Endothelial cell of umbilical vein (primary cell): ENCODE data around the gene EEF1B2. TPM values are rescaled to one million over a fixed set of nuclear protein-coding genes. Genes with fewer than 3 reads are reported as not detected.
A peak's percentile ranks its signal among the peaks of the same experiment; 100 is the strongest.
"Not testable (repeated sequence)": the region's sequence is repeated elsewhere in the genome, so short reads cannot be mapped to it uniquely, and the experiment has no call there.

ENCODE experiments used
- BruUV-seq: library from RNA; stranded (reverse); fragments of 400-500 nt; replicated peaks from 2 replicates; lab custom pipeline; 2021; lab: Mats Ljungman, UMichigan
- CTCF ChIA-PET: fragments of 300-600, 350-600 bp; sonication (Branson Sonifier 250); formaldehyde crosslinking; loops from one replicate; lab custom pipeline; 2021; ENCODE audit warnings: antibody characterized with exemption, inconsistent platforms; lab: Charles Lee
- POLR2A ChIA-PET: fragments of 300-600, 350-600 bp; sonication (Branson Sonifier 250); formaldehyde crosslinking; loops from one replicate; lab custom pipeline; 2021; ENCODE audit warnings: antibody characterized with exemption, inconsistent platforms; lab: Charles Lee
- DNase-seq: peaks from one replicate; pipeline ENCODE4 v3.0.0-alpha.2; 2011; ENCODE audit warnings: low read depth, low spot score
- FAIRE-seq: peaks from 2 replicates; lab custom pipeline; 2011; peaks lifted over from hg19 to GRCh38; lab: Jason Lieb, UNC
- H2AFZ ChIP-seq: 2 replicates; pipeline ENCODE4 v1.6.0; 2012; ENCODE audit warnings: low read depth, low read length, control low read depth, inconsistent platforms
- H3K27ac ChIP-seq: 2 replicates; pipeline ENCODE4 v1.5.1; 2011; ENCODE audit warnings: low read depth, mild to moderate bottlenecking, control low read depth, low read length, moderate library complexity; ENCODE audit not compliant: insufficient read depth
- H3K27me3 ChIP-seq, 2 experiments: 2 replicates each; pipeline versions ENCODE4 v1.6.0 to v1.6.1; 2011; ENCODE audit warnings: low read length in 2 of 2, mixed read lengths in 1 of 2; ENCODE audit not compliant: control insufficient read depth in 2 of 2, insufficient read depth in 2 of 2
- H3K36me3 ChIP-seq, 2 experiments: 2 replicates in 1 of 2; 3 replicates in 1 of 2; pipeline ENCODE4 v1.5.1; 2011; ENCODE audit warnings: low read length in 2 of 2, mild to moderate bottlenecking in 1 of 2, moderate library complexity in 1 of 2; ENCODE audit not compliant: control insufficient read depth in 2 of 2, insufficient read depth in 2 of 2; ENCODE audit errors: extremely low read depth in 1 of 2
- H3K4me1 ChIP-seq: 3 replicates; pipeline ENCODE4 v1.5.1; 2011; ENCODE audit warnings: mild to moderate bottlenecking, low read length; ENCODE audit not compliant: control insufficient read depth, insufficient read depth; ENCODE audit errors: extremely low read depth
- H3K4me2 ChIP-seq: 2 replicates; pipeline ENCODE4 v1.6.1; 2011; ENCODE audit warnings: low read length, control low read depth, mixed read lengths; ENCODE audit not compliant: insufficient read depth
- H3K4me3 ChIP-seq, 3 experiments: fragments of 200-600 bp in 1 of 3; sonication (generic), shearing (Covaris generic) in 1 of 3; replicated peaks in 1 of 3; 2 replicates each; pipeline ENCODE4 v1.5.1; 2011 to 2016; ENCODE audit warnings: control low read depth in 3 of 3, low read length in 3 of 3, mild to moderate bottlenecking in 2 of 3, inconsistent platforms in 1 of 3, low read depth in 1 of 3, moderate library complexity in 1 of 3; ENCODE audit not compliant: insufficient read depth in 1 of 3
- H3K79me2 ChIP-seq: 2 replicates; pipeline ENCODE4 v1.6.0; 2012; ENCODE audit warnings: low read length, inconsistent platforms; ENCODE audit not compliant: control insufficient read depth, insufficient read depth
- H3K9ac ChIP-seq: replicated peaks from 2 replicates; pipeline ENCODE3; 2011; ENCODE audit warnings: low read length, control low read depth; ENCODE audit not compliant: insufficient read depth; ENCODE audit errors: extremely low read depth
- H3K9me1 ChIP-seq: replicated peaks from 3 replicates; pipeline ENCODE4 v1.6.0; 2011; ENCODE audit warnings: mild to moderate bottlenecking, low read length; ENCODE audit not compliant: control insufficient read depth, insufficient read depth; ENCODE audit errors: extremely low read depth
- H3K9me3 ChIP-seq: replicated peaks from 2 replicates; pipeline ENCODE4 v1.5.1; 2012; ENCODE audit warnings: low read length, inconsistent platforms; ENCODE audit not compliant: control insufficient read depth, insufficient read depth
- H4K20me1 ChIP-seq: replicated peaks from 2 replicates; pipeline ENCODE3; 2011; ENCODE audit warnings: mild to moderate bottlenecking, low read length; ENCODE audit not compliant: control insufficient read depth, insufficient read depth; ENCODE audit errors: extremely low read depth
- CTCF ChIP-seq, 2 donors: IDR thresholded peaks; 1 replicate in 1 of 2; 2 replicates in 1 of 2; pipeline ENCODE4 v1.5.1; 2011; ENCODE audit warnings: low read length in 2 of 2, mild to moderate bottlenecking in 2 of 2, moderate library complexity in 2 of 2, control low read depth in 1 of 2, inconsistent platforms in 1 of 2, low read depth in 1 of 2; ENCODE audit not compliant: insufficient read depth in 1 of 2; ENCODE audit errors: extremely low read depth in 1 of 2
- EZH2 ChIP-seq: IDR thresholded peaks from 2 replicates; pipeline ENCODE4 v1.6.1; 2012; ENCODE audit warnings: borderline replicate concordance, low read depth, mild to moderate bottlenecking, moderate library complexity, low read length, inconsistent platforms; ENCODE audit not compliant: severe bottlenecking
- FOS ChIP-seq: IDR thresholded peaks from 2 replicates; pipeline ENCODE4 v1.6.1; 2011; ENCODE audit warnings: mild to moderate bottlenecking, low read length, moderate library complexity, borderline replicate concordance; ENCODE audit not compliant: insufficient read depth
- GATA2 ChIP-seq: IDR thresholded peaks from 2 replicates; pipeline ENCODE4 v1.7.0; 2011; ENCODE audit warnings: low read depth, mild to moderate bottlenecking, moderate library complexity, mixed read lengths, low read length; ENCODE audit not compliant: insufficient read length, insufficient read depth
- JUN ChIP-seq: IDR thresholded peaks from 2 replicates; pipeline ENCODE4 v1.6.1; 2011; ENCODE audit warnings: borderline replicate concordance, low read depth; ENCODE audit not compliant: insufficient read length, insufficient read depth
- MYC ChIP-seq: IDR thresholded peaks from one replicate; pipeline ENCODE4 v1.6.1; 2011; ENCODE audit warnings: mild to moderate bottlenecking, low read depth, low read length
- POLR2A ChIP-seq: IDR thresholded peaks from 2 replicates; pipeline ENCODE4 v1.6.1; 2012; ENCODE audit warnings: low read depth, mild to moderate bottlenecking, control low read depth, low read length
- POLR2AphosphoS5 ChIP-seq: IDR thresholded peaks from 2 replicates; pipeline ENCODE4 v1.6.1; 2012; ENCODE audit warnings: low read depth, mild to moderate bottlenecking, control low read depth, low read length, moderate library complexity; ENCODE audit not compliant: insufficient read depth
- dilution Hi-C: fragments of 300-500 bp; cut with MboI; formaldehyde crosslinking; loops from one replicate; pipeline ENCODE4 v1.15.0; 2019; ENCODE audit warnings: low sequenced_read_pairs; ENCODE audit not compliant: extremely low pct_ligation_motif_present
- intact Hi-C: fragments of 100-400 bp; cut with micrococcal nuclease; formaldehyde crosslinking; loops from one replicate; pipeline ENCODE4 v1.10.0; 2022
- polyA plus RNA-seq, 4 experiments: library from polyadenylated mRNA; depleted of rRNA in 3 of 4; stranded (reverse) in 3 of 4; unstranded in 1 of 4; fragments of >200 nt; gene quantifications; 2 replicates each; pipeline versions ENCODE4 v1.2.1 to v1.2.3, GENCODE V29; 2011 to 2012; ENCODE audit warnings: missing spikeins in 1 of 4
- total RNA-seq: library from RNA; stranded (reverse); gene quantifications from 2 replicates; pipeline ENCODE4 v1.2.3, GENCODE V29; 2021
- TF ChIP-seq, protein P1 (sequence below): IDR thresholded peaks from 2 replicates; pipeline ENCODE4 v1.6.1; 2011; ENCODE audit not compliant: insufficient read depth, insufficient read length

EEF1B2 gene
- total and polyA plus RNA-seq, 2 donors (not counting 3 experiments of a cell fraction or from before 2014, with no cell fraction given), result 454 to 576 TPM

GRCh38 chr2:206176901-206177300, 17.2 kb downstream of the EEF1B2 start:
- Histone ChIP-seq H2AFZ (no peak overlapping the region), H3K27ac (no peak overlapping the region), H3K36me3 (no peaks in the 10 kb centered on the region), H3K4me3 (no peak overlapping the region), H4K20me1 (no peaks in the 10 kb centered on the region), H3K9me3 (no peaks in the 10 kb centered on the region), H3K9ac (no peak overlapping the region), H3K9me1 (no peaks in the 10 kb centered on the region), H3K4me1 (peaks cover 4% of the 10 kb centered on the region), H3K27me3 (no peaks in the 10 kb centered on the region), H3K4me2 (no peak overlapping the region), H3K79me2 (no peaks in the 10 kb centered on the region)
- BruUV-seq, result no TSS peak
- ChIA-PET CTCF (no interaction called here), POLR2A (no interaction called here)
- FAIRE-seq (no peak), DNase-seq (peak; percentile 46)
- TF ChIP-seq EZH2 (no peak), POLR2AphosphoS5 (no peak), CTCF (IDR thresholded peaks at IDR 0.05; ENCODE audit: extremely low read depth in 1 of 2, insufficient read depth in 1 of 2, low read depth in 1 of 2, low read length in 2 of 2) (no peak), GATA2 (no peak), FOS (no peak), JUN (no peak), MYC (no peak), POLR2A (no peak)
- TF ChIP-seq, protein P1, sequence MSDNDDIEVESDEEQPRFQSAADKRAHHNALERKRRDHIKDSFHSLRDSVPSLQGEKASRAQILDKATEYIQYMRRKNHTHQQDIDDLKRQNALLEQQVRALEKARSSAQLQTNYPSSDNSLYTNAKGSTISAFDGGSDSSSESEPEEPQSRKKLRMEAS, result no peak
- intact Hi-C loops, result no loop called here
- dilution Hi-C loops, result no loop called here

DNA sequence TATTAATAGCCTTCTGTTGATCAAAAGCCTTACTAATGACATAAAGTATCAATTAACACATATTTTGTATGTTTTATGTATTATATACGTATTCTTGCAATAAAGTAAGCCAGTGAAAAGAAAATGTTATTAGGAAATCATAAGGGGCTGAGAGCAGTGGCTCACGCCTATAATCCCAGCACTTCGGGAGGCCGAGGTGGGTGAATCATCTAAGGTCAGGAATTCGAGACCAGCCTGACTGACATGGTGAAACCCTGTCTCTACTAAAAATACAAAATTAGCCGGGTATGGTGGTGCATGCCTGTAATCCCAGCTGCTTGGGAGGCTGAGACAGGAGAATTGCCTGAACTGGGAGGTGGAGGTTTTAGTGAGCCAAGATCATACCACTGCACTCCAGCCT, 21.8 kb downstream of the EEF1B2 start:
- H3K27ac ChIP-seq, FAIRE-seq, H3K9me1 ChIP-seq, H3K9ac ChIP-seq, H2AFZ ChIP-seq, POLR2A ChIA-PET, dilution Hi-C loops, H3K36me3 ChIP-seq, H4K20me1 ChIP-seq, intact Hi-C loops, H3K4me1 ChIP-seq, H3K27me3 ChIP-seq, DNase-seq, H3K79me2 ChIP-seq, H3K9me3 ChIP-seq, BruUV-seq, H3K4me2 ChIP-seq, H3K4me3 ChIP-seq: not testable (repeated sequence)
- CTCF ChIA-PET, result interaction anchor here (0.6 kb wide), 1 partner anchor 1791 kb away, joined by 3 read pairs; no protein-coding TSS in a partner anchor
